CD14-positive monocyte (primary cell): ENCODE measurements around the gene HOXA2. TPM values are rescaled to one million over a fixed set of nuclear protein-coding genes. Genes with fewer than 3 reads are reported as not detected.

Experiments
- DNase-seq, 3 donors: peaks; one replicate each; pipeline ENCODE4 v3.0.0-alpha.2; 2011 to 2022
- H2AFZ ChIP-seq: 2 replicates; pipeline ENCODE4 v1.6.0; 2012; ENCODE audit warnings: mild to moderate bottlenecking, low read depth, low read length, inconsistent platforms; ENCODE audit not compliant: insufficient read depth, poor library complexity, severe bottlenecking
- H3K27ac ChIP-seq, 2 donors: 1 replicate in 1 of 2; 2 replicates in 1 of 2; pipeline ENCODE4 v1.5.1; 2012 to 2013; ENCODE audit warnings: low read length in 2 of 2, control low read depth in 1 of 2, inconsistent platforms in 1 of 2, low read depth in 1 of 2, mild to moderate bottlenecking in 1 of 2
- H3K27me3 ChIP-seq, 2 donors: one replicate each; pipeline versions ENCODE4 v1.6.0 to v1.6.1; 2011 to 2013; ENCODE audit warnings: low read length in 2 of 2; ENCODE audit not compliant: control insufficient read depth in 2 of 2, insufficient read depth in 2 of 2
- H3K36me3 ChIP-seq, 2 donors: replicated peaks in 1 of 2; 1 replicate in 1 of 2; 2 replicates in 1 of 2; pipeline versions ENCODE4 v1.5.1 to v1.6.1; 2012 to 2013; ENCODE audit warnings: low read length in 2 of 2, control low read depth in 1 of 2, inconsistent platforms in 1 of 2, mild to moderate bottlenecking in 1 of 2; ENCODE audit not compliant: insufficient read depth in 2 of 2, control insufficient read depth in 1 of 2
- H3K4me1 ChIP-seq, 2 donors: 1 replicate in 1 of 2; 2 replicates in 1 of 2; pipeline versions ENCODE4 v1.5.1 to v1.6.1; 2012 to 2013; ENCODE audit warnings: low read length in 2 of 2, control low read depth in 1 of 2, inconsistent platforms in 1 of 2, mild to moderate bottlenecking in 1 of 2, moderate library complexity in 1 of 2; ENCODE audit not compliant: insufficient read depth in 2 of 2, control insufficient read depth in 1 of 2
- H3K4me2 ChIP-seq: replicated peaks from 2 replicates; pipeline ENCODE3; 2012; ENCODE audit warnings: low read length, moderate library complexity, mild to moderate bottlenecking; ENCODE audit not compliant: poor library complexity, severe bottlenecking; ENCODE audit errors: extremely low read depth
- H3K4me3 ChIP-seq, 3 experiments: fragments of 200-600 bp in 1 of 3; sonication (generic) in 1 of 3; replicated peaks in 1 of 3; 1 replicate in 2 of 3; 2 replicates in 1 of 3; pipeline ENCODE4 v1.5.1; 2011 to 2013; ENCODE audit warnings: low read length in 3 of 3, mild to moderate bottlenecking in 3 of 3, control low read depth in 2 of 3, low read depth in 2 of 3, inconsistent platforms in 1 of 3, moderate library complexity in 1 of 3
- H3K79me2 ChIP-seq: 2 replicates; pipeline ENCODE4 v1.6.0; 2012; ENCODE audit warnings: mild to moderate bottlenecking, control low read depth, inconsistent platforms, low read length, moderate library complexity; ENCODE audit not compliant: insufficient read depth
- H3K9ac ChIP-seq: 2 replicates; pipeline ENCODE4 v1.6.0; 2017; ENCODE audit warnings: low read length, mild to moderate bottlenecking; ENCODE audit not compliant: insufficient read depth, poor library complexity, severe bottlenecking
- H3K9me3 ChIP-seq, 2 donors: replicated peaks in 1 of 2; 1 replicate in 1 of 2; 2 replicates in 1 of 2; pipeline versions ENCODE4 v1.5.1 to v1.6.1; 2012 to 2013; ENCODE audit warnings: low read length in 2 of 2, control low read depth in 1 of 2; ENCODE audit not compliant: control insufficient read depth in 1 of 2, insufficient read depth in 1 of 2
- H4K20me1 ChIP-seq: 2 replicates; pipeline ENCODE4 v1.6.0; 2012; ENCODE audit warnings: mild to moderate bottlenecking, low read length, control low read depth, moderate library complexity; ENCODE audit not compliant: insufficient read depth
- H3K27ac Mint-ChIP-seq, 7 donors: one replicate each; pipeline ENCODE4 v1.8.0; 2020; ENCODE audit warnings: mild to moderate bottlenecking in 7 of 7, mixed read lengths in 7 of 7, moderate library complexity in 6 of 7, inconsistent platforms in 2 of 7
- H3K27me3 Mint-ChIP-seq, 3 donors: one replicate each; pipeline ENCODE4 v1.8.0; 2021 to 2022; ENCODE audit warnings: low read depth in 3 of 3, mild to moderate bottlenecking in 3 of 3, mixed read lengths in 3 of 3, moderate library complexity in 3 of 3, inconsistent platforms in 1 of 3
- H3K36me3 Mint-ChIP-seq, 2 donors: one replicate each; pipeline ENCODE4 v1.8.0; 2020; ENCODE audit warnings: mixed read lengths in 2 of 2, inconsistent platforms in 1 of 2, mild to moderate bottlenecking in 1 of 2
- H3K4me1 Mint-ChIP-seq: one replicate; pipeline ENCODE4 v1.8.0; 2020; ENCODE audit warnings: mild to moderate bottlenecking, mixed read lengths
- H3K4me3 Mint-ChIP-seq, 2 donors: one replicate each; pipeline ENCODE4 v1.8.0; 2020; ENCODE audit warnings: mild to moderate bottlenecking in 2 of 2, mixed read lengths in 2 of 2, moderate library complexity in 1 of 2
- H3K9me3 Mint-ChIP-seq, 7 donors: one replicate each; pipeline ENCODE4 v1.8.0; 2020 to 2022; ENCODE audit warnings: mixed read lengths in 7 of 7, mild to moderate bottlenecking in 6 of 7, moderate library complexity in 6 of 7, inconsistent platforms in 2 of 7
- WGBS: methylation state at CpG from one replicate; pipeline ENCODE4 v1.1.5; 2013; ENCODE audit warnings: missing lambda C conversion rate; ENCODE audit not compliant: insufficient coverage; 5-methylcytosine and 5-hydroxymethylcytosine counted together
- intact Hi-C, 2 donors: fragments of 100-400 bp; cut with micrococcal nuclease; formaldehyde crosslinking; loops; one replicate each; pipeline versions ENCODE4 v1.15.0 to v1.15.1; 2023
- polyA plus RNA-seq, 3 donors: library from polyadenylated mRNA; depleted of rRNA in 1 of 3; unstranded in 2 of 3; stranded (reverse) in 1 of 3; fragments of 300-500 nt in 2 of 3; fragments of >200 nt in 1 of 3; fragmentation: Illumina TruSeq in 2 of 3; gene quantifications; 1 replicate in 2 of 3; 2 replicates in 1 of 3; pipeline ENCODE4 v1.2.3, GENCODE V29; 2012 to 2021
- TF ChIP-seq, protein P1 (sequence below): fragments of 200-600 bp; IDR thresholded peaks from one replicate; pipeline ENCODE4 v1.8.0; 2022; ENCODE audit warnings: antibody characterized with exemption, mild to moderate bottlenecking

The HOXA2 gene
- polyA plus RNA-seq, 3 donors = not detected

DNA sequence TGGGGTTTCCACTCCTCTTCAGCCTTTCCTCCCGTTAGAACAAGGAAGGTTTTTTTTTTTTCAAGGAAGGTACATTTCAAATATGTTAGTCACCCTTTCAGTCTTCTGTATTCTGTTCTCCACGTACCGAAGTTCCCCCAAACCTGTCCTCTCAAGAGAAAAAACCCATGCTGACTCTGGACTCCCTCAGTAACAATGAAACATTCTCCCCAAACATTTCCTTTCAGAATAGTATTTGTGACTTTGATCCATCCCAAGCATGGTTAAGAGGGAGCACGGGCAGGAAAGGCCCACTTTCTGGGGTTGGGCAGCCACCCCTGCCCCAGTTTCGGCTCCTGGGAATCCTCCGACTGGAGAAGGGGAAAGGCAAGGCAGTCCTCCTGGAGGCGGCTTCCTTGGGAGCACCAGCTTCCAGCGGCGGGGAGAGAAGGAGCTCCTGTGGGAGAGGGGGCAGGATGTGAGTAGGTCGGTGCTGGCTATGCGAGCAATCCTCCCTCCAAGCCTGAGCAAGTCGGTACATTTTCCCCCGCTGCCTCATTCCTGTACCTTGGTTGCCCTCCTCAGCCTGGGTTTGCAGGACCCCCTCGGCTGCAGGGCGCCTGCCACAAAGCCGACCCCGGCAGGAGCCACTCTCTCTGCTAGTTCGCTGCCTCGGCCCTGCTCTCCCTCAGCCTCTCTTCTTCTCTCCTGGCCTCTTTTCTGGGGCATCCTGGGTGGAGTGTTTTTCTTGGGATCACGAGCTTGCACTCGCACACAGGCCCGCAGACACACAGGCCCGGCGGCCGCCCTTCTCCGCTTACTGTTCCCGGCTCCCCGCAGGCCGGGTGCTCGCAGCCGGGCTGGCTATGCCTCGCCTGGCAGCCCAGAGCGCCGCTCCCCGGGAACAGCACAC lies 4.6 kb downstream of the HOXA2 start:
- peak overlapping the region; percentile 89 to 95 for H3K4me3 Mint-ChIP-seq
- H3K27ac ChIP-seq = no peak overlapping the region
- no peak overlapping the region for H3K9ac ChIP-seq
- peak overlapping the region in 2 of 7 donors; percentile 82 to 92 for H3K27ac Mint-ChIP-seq
- 22% methylated on average over 15 of the region's 35 CpGs for WGBS
- peak overlapping the region in 2 of 3 experiments; percentile 88 to 90 for H3K4me3 ChIP-seq
- DNase-seq = peak in 1 of 3 donors; percentile 52
- H3K9me3 ChIP-seq = peaks cover 0 to 18% of the 10 kb centered on the region in 2 donors
- peaks cover 53 to 82% of the 10 kb centered on the region in 2 donors for H3K27me3 ChIP-seq
- intact Hi-C loops = loop anchor here (2.0 to 10.0 kb wide), 4 partner anchors 37 to 236 kb away; partner anchors contain the start of genes HOXA7 (in 1 of the 2) and SKAP2 (in 1 of the 2)
- H3K79me2 ChIP-seq = peaks cover 31% of the 10 kb centered on the region
- peaks cover 52 to 64% of the 10 kb centered on the region in 2 donors for H3K36me3 Mint-ChIP-seq
- no peak overlapping the region for H2AFZ ChIP-seq
- H3K36me3 ChIP-seq = peaks cover 9 to 32% of the 10 kb centered on the region in 2 donors
- peaks cover 73 to 88% (median 75%) of the 10 kb centered on the region in 3 donors for H3K27me3 Mint-ChIP-seq
- TF ChIP-seq, protein P1, sequence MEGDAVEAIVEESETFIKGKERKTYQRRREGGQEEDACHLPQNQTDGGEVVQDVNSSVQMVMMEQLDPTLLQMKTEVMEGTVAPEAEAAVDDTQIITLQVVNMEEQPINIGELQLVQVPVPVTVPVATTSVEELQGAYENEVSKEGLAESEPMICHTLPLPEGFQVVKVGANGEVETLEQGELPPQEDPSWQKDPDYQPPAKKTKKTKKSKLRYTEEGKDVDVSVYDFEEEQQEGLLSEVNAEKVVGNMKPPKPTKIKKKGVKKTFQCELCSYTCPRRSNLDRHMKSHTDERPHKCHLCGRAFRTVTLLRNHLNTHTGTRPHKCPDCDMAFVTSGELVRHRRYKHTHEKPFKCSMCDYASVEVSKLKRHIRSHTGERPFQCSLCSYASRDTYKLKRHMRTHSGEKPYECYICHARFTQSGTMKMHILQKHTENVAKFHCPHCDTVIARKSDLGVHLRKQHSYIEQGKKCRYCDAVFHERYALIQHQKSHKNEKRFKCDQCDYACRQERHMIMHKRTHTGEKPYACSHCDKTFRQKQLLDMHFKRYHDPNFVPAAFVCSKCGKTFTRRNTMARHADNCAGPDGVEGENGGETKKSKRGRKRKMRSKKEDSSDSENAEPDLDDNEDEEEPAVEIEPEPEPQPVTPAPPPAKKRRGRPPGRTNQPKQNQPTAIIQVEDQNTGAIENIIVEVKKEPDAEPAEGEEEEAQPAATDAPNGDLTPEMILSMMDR = no peak
- H3K4me2 ChIP-seq = peak overlapping the region; percentile 92
- H4K20me1 ChIP-seq = peaks cover 59% of the 10 kb centered on the region
- H3K4me1 ChIP-seq = peaks cover 51 to 57% of the 10 kb centered on the region in 2 donors
- peaks cover 0 to 47% (median 20%) of the 10 kb centered on the region in 7 donors for H3K9me3 Mint-ChIP-seq
- H3K4me1 Mint-ChIP-seq = peaks cover 62% of the 10 kb centered on the region

DNA sequence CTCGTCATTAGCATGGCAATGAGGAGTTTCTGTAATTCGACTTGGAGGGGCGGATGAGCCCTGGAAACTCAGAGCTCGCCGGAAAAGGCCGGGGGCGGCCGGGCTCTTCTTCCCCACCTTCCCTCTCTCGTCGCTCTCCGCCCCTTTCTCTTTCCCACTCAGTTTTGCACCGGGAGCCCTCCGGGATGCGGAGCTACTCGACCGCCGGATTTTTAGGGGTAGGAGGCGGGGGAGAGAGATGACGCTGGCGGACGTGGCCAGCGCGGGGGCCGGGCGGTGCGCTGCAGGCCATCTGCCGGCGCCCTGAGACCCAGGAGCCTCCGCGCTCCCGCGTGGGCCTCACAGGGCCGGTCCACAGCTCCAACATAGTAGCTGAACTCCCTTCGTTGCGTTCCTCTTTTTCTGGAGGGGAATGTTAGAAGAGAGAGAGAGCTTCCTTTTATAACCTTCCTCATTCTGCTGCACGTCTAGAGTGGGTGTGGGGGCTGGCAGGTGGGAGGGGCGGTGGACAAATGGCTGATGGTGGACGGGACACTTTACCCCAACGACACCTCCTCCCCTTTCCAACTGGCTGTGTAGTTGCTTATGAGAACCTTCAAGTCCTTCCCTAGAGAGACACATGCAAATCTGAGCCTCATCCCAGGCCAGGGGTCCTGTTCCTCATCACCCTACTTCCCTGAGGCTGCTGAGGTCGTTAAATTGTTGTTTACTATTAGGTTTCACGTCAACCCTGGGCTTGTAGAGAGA lies 5.5 kb downstream of the HOXA2 start:
- DNase-seq = peak; percentile 68 to 78 (median 74)
- Histone ChIP-seq H3K27me3 (peaks cover 55 to 83% of the 10 kb centered on the region in 2 donors), H3K27ac (peak overlapping the region; percentile 82 to 92), H3K4me1 (peaks cover 46 to 50% of the 10 kb centered on the region in 2 donors), H3K9ac (peak overlapping the region; percentile 93), H3K36me3 (peaks cover 9 to 32% of the 10 kb centered on the region in 2 donors), H3K79me2 (peaks cover 31% of the 10 kb centered on the region), H4K20me1 (peaks cover 50% of the 10 kb centered on the region), H2AFZ (peak overlapping the region; percentile 92), H3K4me2 (peak overlapping the region; percentile 92), H3K9me3 (peaks cover 0 to 11% of the 10 kb centered on the region in 2 donors), H3K4me3 (peak overlapping the region; percentile 79 to 90 (median 88))
- H3K4me1 Mint-ChIP-seq = peaks cover 58% of the 10 kb centered on the region
- H3K27ac Mint-ChIP-seq = peak overlapping the region; percentile 82 to 95 (median 93)
- peaks cover 74 to 88% (median 76%) of the 10 kb centered on the region in 3 donors for H3K27me3 Mint-ChIP-seq
- peaks cover 0 to 42% (median 15%) of the 10 kb centered on the region in 7 donors for H3K9me3 Mint-ChIP-seq
- WGBS = under 1% methylated on average over 16 of the region's 41 CpGs
- intact Hi-C loops = loop anchor here (2.0 to 10.0 kb wide), 4 partner anchors 38 to 235 kb away; partner anchors contain the start of genes HOXA7 (in 1 of the 2) and SKAP2 (in 1 of the 2)
- TF ChIP-seq, protein P1 = no peak
- peak overlapping the region; percentile 89 to 95 for H3K4me3 Mint-ChIP-seq
- peaks cover 52 to 61% of the 10 kb centered on the region in 2 donors for H3K36me3 Mint-ChIP-seq
